Measurements from ENCODE around the gene BIN1.

The BIN1 gene

DNA sequence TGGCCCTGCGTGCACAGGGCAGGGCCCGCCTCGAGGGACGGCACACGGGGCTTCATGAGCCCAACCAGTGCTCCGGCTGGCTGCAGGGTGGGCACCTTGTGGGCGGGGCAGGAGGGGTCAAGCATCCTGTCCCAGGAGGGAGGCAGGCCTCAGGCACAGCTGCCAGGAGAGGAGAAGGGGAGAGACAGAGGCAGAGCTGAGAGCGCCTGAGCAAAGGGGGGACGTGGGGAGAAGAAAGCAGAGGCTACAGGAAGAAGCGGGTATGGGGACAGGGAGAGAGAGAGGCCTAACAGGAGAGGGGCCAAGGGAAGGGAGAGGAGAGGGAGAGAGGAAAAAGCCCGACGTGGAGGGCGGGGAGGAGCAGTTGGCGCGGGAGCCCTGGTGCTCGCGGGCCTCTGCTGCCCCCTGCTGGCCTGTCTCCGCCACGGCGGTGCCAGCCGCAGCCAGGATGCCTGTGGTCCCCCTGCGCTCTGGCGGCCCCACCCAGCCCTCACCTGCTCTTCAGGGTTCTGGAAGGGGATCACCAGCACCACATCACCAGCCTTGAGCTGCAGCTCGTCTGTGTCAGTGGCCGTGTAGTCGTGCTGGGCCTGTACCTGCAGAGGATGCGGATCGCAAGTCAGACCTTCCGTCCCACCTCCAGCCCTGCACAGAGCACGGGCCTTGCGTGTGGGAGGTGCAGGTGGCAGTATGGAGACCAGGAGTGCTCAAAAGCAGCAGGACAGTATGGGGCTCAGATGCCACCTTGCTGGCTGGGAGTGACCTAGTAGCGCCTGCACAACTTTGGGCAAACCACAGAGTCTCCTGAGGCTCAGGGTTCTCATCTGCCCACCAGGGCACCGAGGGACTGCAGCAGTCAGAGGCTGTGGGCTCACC, 56.8 kb downstream of the BIN1 start:
- POLR2A ChIA-PET (ENCODE audit: low non-redundant PET) = no interaction called here
- no peak overlapping the region for H3K27ac ChIP-seq
- CTCF ChIA-PET = interaction anchor here (0.6 to 1.5 kb wide), 10 partner anchors 9 to 200 kb away, joined by 3 to 6 read pairs (median 4); no protein-coding TSS in a partner anchor
- TF ChIP-seq, protein P1, sequence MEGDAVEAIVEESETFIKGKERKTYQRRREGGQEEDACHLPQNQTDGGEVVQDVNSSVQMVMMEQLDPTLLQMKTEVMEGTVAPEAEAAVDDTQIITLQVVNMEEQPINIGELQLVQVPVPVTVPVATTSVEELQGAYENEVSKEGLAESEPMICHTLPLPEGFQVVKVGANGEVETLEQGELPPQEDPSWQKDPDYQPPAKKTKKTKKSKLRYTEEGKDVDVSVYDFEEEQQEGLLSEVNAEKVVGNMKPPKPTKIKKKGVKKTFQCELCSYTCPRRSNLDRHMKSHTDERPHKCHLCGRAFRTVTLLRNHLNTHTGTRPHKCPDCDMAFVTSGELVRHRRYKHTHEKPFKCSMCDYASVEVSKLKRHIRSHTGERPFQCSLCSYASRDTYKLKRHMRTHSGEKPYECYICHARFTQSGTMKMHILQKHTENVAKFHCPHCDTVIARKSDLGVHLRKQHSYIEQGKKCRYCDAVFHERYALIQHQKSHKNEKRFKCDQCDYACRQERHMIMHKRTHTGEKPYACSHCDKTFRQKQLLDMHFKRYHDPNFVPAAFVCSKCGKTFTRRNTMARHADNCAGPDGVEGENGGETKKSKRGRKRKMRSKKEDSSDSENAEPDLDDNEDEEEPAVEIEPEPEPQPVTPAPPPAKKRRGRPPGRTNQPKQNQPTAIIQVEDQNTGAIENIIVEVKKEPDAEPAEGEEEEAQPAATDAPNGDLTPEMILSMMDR (conservative IDR thresholded peaks at IDR 0.05; ENCODE audit: low read depth) = peak; percentile 95
- DNase-seq (ENCODE audit: low spot score) = peak; percentile 53

DNA sequence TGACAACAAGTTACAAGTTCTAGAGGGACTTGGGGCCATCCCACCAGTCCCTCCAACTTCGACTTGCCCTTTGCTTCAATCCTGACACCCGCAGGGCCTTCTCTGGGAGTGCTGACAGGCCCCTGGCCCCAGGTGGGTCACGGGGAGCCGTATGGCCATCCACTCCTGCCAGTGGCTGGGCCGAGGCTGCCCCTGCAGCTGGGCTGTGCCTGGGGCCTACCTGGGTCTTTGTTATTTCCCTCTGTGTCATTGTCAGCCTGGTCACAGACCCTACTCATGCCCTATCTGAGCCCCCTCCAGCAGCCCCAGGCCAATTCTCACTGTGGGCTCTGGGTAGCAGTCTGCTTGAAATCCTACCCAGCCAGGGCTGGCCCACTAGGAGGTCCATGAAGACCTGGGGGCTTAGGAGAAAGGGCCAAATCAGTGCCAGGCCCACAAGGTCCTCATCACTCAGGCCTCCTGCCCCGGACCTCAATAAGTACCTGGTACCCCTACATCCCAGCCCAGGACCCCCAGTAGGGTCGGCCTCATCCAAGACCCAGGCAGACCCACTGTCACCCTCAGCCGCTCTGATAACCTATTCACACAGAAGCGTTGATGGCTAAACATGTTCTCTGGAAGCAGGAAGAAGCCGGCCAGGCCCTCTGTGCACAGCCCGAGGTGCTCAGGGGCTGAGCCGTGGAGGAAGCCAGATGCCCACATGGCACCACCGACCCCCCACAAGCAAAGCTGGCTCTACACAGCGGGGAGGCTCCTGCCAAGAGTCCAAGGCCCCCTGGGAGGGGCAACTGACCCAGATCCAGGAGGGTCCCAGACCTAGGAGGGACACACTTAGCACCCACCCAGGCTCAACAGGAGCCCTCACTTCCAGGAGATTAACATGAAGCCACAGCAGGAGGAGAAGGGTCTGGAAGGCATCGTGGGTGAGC, 57.7 kb downstream of the BIN1 start:
- H3K27ac ChIP-seq = no peak overlapping the region
- DNase-seq (ENCODE audit: low spot score) = no peak
- ChIA-PET POLR2A (ENCODE audit: low non-redundant PET) (no interaction called here), CTCF (interaction anchor here (0.6 to 1.2 kb wide), 4 partner anchors 12 to 199 kb away, joined by 4 to 6 read pairs (median 5); no protein-coding TSS in a partner anchor)
- TF ChIP-seq, protein P1 (conservative IDR thresholded peaks at IDR 0.05; ENCODE audit: low read depth) = no peak

DNA sequence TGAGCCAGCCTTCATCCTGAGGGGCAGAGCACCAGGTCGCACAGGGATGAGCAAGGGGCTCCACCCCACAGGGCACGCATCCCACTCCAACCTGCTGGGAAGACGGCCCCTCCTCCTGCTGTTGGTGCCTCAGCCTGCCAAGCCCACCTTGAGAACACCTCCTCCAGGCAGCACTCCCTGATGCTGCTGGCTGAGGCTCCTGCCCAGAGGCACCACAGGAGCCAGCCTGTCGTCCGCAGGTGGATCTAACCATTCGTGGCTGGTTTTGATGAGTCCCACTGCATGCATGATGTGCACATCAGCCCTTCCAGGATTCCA, 58.4 kb downstream of the BIN1 start:
- no peak overlapping the region for H3K27ac ChIP-seq
- ChIA-PET POLR2A (ENCODE audit: low non-redundant PET) (no interaction called here), CTCF (no interaction called here)
- TF ChIP-seq, protein P1 (conservative IDR thresholded peaks at IDR 0.05; ENCODE audit: low read depth) = no peak
- no peak for DNase-seq (ENCODE audit: low spot score)

DNA sequence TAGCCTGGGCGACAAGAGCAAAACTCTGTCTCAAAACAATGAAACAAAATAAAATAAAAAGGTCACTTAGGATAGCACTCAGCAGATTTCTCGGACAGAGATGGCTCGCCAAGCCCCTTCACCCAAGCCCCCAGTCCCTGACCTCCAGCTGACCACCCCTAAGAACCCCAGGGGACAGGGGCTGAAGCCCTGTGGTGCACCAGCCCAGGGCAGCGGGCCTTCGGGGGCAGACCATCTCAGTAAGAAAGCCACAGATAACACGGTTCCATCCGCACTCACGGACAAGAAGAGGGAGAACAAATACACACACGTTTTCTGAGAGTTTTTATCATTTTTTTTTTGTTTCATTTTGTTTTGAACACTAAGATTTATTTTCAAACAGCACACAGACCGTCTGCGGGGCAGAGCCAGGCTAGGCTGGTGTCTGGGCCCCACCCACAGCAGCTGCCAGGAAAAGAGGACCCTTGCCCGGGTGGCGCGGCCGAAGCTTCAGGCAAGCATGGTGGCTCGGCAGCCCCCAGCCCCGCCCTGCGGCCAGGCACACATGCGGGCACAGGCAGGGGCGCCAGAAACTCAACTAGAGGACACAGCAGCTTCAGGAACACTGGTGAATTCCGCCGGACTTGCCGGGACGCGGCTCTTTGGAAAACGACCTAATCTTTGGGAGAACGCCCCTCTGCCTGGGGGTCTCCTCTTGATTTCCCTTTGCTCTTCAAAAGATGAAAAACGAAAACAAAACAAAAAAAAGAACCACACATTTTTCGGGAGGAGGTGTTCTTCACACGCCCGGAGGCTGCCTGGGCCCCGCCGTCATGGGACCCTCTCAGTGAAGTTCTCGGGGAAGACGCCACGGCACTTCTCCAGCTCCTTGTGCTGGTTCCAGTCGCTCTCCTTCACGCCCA, 59.0 kb downstream of the BIN1 start:
- ChIA-PET CTCF (no interaction called here), POLR2A (ENCODE audit: low non-redundant PET) (no interaction called here)
- no peak for DNase-seq (ENCODE audit: low spot score)
- TF ChIP-seq, protein P1 (conservative IDR thresholded peaks at IDR 0.05; ENCODE audit: low read depth) = no peak
- H3K27ac ChIP-seq = no peak overlapping the region

DNA sequence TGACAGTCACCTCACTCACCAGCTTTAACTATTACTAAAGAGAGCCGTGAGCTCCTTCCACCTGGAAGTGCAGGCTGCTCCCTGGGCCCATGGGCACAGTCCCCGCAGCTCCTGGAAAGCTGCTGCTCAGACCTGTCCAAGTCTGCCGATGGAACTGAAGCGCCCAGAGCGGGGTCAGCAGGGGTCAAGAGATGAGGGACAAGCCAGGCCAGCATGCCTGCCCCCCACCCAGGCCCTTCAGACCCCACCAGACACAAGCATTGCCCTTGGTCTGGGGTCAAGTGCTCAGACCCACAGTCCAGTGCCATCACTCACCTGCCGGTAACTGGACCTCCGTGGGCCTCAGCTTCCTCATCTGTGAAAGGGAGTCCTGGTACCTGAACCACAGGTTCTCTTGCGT, 59.9 kb downstream of the BIN1 start:
- no peak for DNase-seq (ENCODE audit: low spot score)
- no peak overlapping the region for H3K27ac ChIP-seq
- ChIA-PET CTCF (no interaction called here), POLR2A (ENCODE audit: low non-redundant PET) (no interaction called here)
- TF ChIP-seq, protein P1 (conservative IDR thresholded peaks at IDR 0.05; ENCODE audit: low read depth) = no peak

DNA sequence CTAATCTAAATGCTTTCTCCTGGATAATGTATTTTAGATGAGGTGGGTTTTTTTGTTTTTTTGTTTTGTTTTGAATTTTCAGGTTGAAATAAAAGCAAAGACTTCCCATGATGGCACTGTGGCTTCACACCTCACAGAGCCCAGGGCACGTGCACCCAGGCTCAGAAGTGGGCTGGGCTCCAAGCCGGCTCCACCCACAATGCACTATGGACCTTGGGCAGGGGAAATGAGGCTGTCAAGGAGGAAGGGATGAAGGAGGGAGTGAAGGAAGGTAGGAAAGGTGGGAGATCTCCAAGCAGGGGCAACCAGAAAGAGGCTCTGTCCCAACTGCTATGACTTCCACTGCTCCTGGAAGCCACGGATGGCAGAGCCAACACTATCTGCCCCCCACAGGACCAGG, 60.4 kb downstream of the BIN1 start:
- POLR2A ChIA-PET (ENCODE audit: low non-redundant PET) = no interaction called here
- H3K27ac ChIP-seq = no peak overlapping the region
- CTCF ChIA-PET = no interaction called here
- no peak for DNase-seq (ENCODE audit: low spot score)
- TF ChIP-seq, protein P1 (conservative IDR thresholded peaks at IDR 0.05; ENCODE audit: low read depth) = no peak
